GM12878 (cell line): ENCODE results near the gene CYP2S1. TPM values are rescaled to one million over a fixed set of nuclear protein-coding genes. Genes with fewer than 3 reads are reported as not detected.

Source experiments
- ATAC-seq: fragments of 200-7000 bp; cut with Tn5 transposase; 3 replicates; pipeline ENCODE4 v1.9.1; 2020; ENCODE audit warnings: mild to moderate bottlenecking, moderate library complexity
- BruUV-seq: library from RNA; stranded (reverse); fragments of 400-500 nt; replicated peaks from 2 replicates; lab custom pipeline; 2021; lab: Mats Ljungman, UMichigan
- CTCF ChIA-PET: fragments of 300-600 bp; sonication (Branson Sonifier 250); formaldehyde crosslinking; extraction: SDS; loops from one replicate; lab custom pipeline; 2021; ENCODE audit warnings: inconsistent platforms; lab: Yijun Ruan, JAX
- POLR2A ChIA-PET: fragments of 350-600 bp; formaldehyde crosslinking; extraction: SDS; loops from one replicate; lab custom pipeline; 2021; ENCODE audit warnings: inconsistent platforms; lab: Charles Lee
- RAD21 ChIA-PET: fragments of 300-600 bp; sonication (Branson Sonifier 250); formaldehyde crosslinking; loops from one replicate; lab custom pipeline; 2023; ENCODE audit warnings: antibody characterized with exemption; ENCODE audit not compliant: unreplicated experiment; lab: Charles Lee
- SMC1A ChIA-PET: fragments of 300-600 bp; sonication (Branson Sonifier 250); formaldehyde crosslinking; loops from one replicate; lab custom pipeline; 2023; ENCODE audit not compliant: unreplicated experiment, uncharacterized antibody; lab: Charles Lee
- DNase-seq: peaks from one replicate; pipeline ENCODE4 v3.0.0-alpha.2; 2011; ENCODE audit warnings: low read depth, low spot score
- FAIRE-seq: peaks from 3 replicates; lab custom pipeline; 2011; peaks lifted over from hg19 to GRCh38; lab: Jason Lieb, UNC
- H2AFZ ChIP-seq: 2 replicates; pipeline ENCODE4 v1.6.0; 2011; ENCODE audit warnings: low read depth, low read length, control low read depth; ENCODE audit not compliant: control insufficient read depth
- H3K27ac ChIP-seq: 2 replicates; pipeline ENCODE4 v1.5.1; 2011; ENCODE audit warnings: control low read depth; ENCODE audit not compliant: control insufficient read depth, insufficient read depth
- H3K27me3 ChIP-seq, 2 experiments: replicated peaks in 1 of 2; 2 replicates each; pipeline versions ENCODE4 v1.6.0 to v1.6.1; 2011; ENCODE audit warnings: low read length in 1 of 2; ENCODE audit not compliant: control insufficient read depth in 2 of 2, insufficient read depth in 2 of 2
- H3K36me3 ChIP-seq, 2 experiments: 2 replicates each; pipeline ENCODE4 v1.5.1; 2011; ENCODE audit warnings: low read length in 1 of 2; ENCODE audit not compliant: control insufficient read depth in 2 of 2, insufficient read depth in 2 of 2
- H3K4me1 ChIP-seq: 2 replicates; pipeline ENCODE4 v1.6.1; 2011; ENCODE audit warnings: mild to moderate bottlenecking, low read length, moderate library complexity, mixed read lengths; ENCODE audit not compliant: control insufficient read depth, insufficient read depth
- H3K4me2 ChIP-seq: 2 replicates; pipeline ENCODE4 v1.6.0; 2011; ENCODE audit warnings: control low read depth; ENCODE audit not compliant: control insufficient read depth, insufficient read depth
- H3K4me3 ChIP-seq: fragments of 200-600 bp; sonication (generic); 2 replicates; pipeline ENCODE4 v1.5.1; 2016
- H3K79me2 ChIP-seq: 2 replicates; pipeline ENCODE4 v1.6.0; 2011; ENCODE audit warnings: low read length; ENCODE audit not compliant: control insufficient read depth, insufficient read depth
- H3K9ac ChIP-seq: 2 replicates; pipeline ENCODE4 v1.8.0; 2011; ENCODE audit warnings: low read length, control low read depth, mixed read lengths; ENCODE audit not compliant: control insufficient read depth, insufficient read depth
- H3K9me3 ChIP-seq: replicated peaks from 3 replicates; pipeline ENCODE4 v1.5.1; 2011; ENCODE audit warnings: mild to moderate bottlenecking, low read length; ENCODE audit not compliant: control insufficient read depth, insufficient read depth
- H4K20me1 ChIP-seq: 2 replicates; pipeline ENCODE4 v1.6.0; 2011; ENCODE audit not compliant: control insufficient read depth, insufficient read depth
- CHD1 ChIP-seq: IDR thresholded peaks from 2 replicates; pipeline ENCODE4 v1.6.1; 2012; ENCODE audit warnings: low read depth, low read length, improper control_type of control experiment
- GATAD2B ChIP-seq: fragments of 450-650 bp; conservative IDR thresholded peaks from 2 replicates; pipeline ENCODE4 v1.6.1; 2017; ENCODE audit warnings: low read depth, mild to moderate bottlenecking, moderate library complexity
- IKZF1 ChIP-seq: fragments of 450-650 bp; conservative IDR thresholded peaks from 2 replicates; pipeline ENCODE4 v1.6.1; 2017; ENCODE audit warnings: antibody characterized with exemption, mild to moderate bottlenecking
- MYB ChIP-seq: fragments of 150-350 bp; IDR thresholded peaks from 2 replicates; pipeline ENCODE4 v1.6.1; 2014; ENCODE audit warnings: mild to moderate bottlenecking, low read depth, low read length, borderline replicate concordance
- NR2C2 ChIP-seq: IDR thresholded peaks from 2 replicates; pipeline ENCODE4 v1.6.1; 2011; ENCODE audit warnings: borderline replicate concordance, low read depth; ENCODE audit not compliant: control insufficient read depth, insufficient read length
- PML ChIP-seq: IDR thresholded peaks from 2 replicates; pipeline ENCODE4 v1.6.1; 2012; ENCODE audit warnings: low read length, inconsistent platforms
- POLR2A ChIP-seq: IDR thresholded peaks from 2 replicates; pipeline ENCODE4 v1.6.1; 2011; ENCODE audit warnings: low read depth, mild to moderate bottlenecking, low read length
- SPI1 ChIP-seq: IDR thresholded peaks from 2 replicates; pipeline ENCODE4 v1.6.1; 2011; ENCODE audit warnings: low read depth, mild to moderate bottlenecking, low read length, moderate library complexity, borderline replicate concordance; ENCODE audit not compliant: insufficient read depth
- ZNF24 ChIP-seq: fragments of 450-650 bp; IDR thresholded peaks from 2 replicates; pipeline ENCODE4 v1.6.1; 2017; ENCODE audit warnings: antibody characterized with exemption, mild to moderate bottlenecking
- ZNF622 ChIP-seq: fragments of 450-650 bp; IDR thresholded peaks from 2 replicates; pipeline ENCODE4 v1.6.1; 2017; ENCODE audit warnings: mild to moderate bottlenecking, inconsistent platforms
- ZSCAN29 ChIP-seq: fragments of 450-650 bp; IDR thresholded peaks from 2 replicates; pipeline ENCODE4 v1.6.1; 2017; ENCODE audit warnings: mild to moderate bottlenecking, moderate library complexity
- WGBS: methylation state at CpG from one replicate; pipeline ENCODE4 v1.1.6; 2016; ENCODE audit warnings: low lambda C conversion rate; ENCODE audit not compliant: insufficient replicate concordance, insufficient coverage; ENCODE audit errors: missing lambda C conversion rate; 5-methylcytosine and 5-hydroxymethylcytosine counted together
- in situ Hi-C: fragments of 300-500 bp; cut with MboI; formaldehyde crosslinking; loops from 9 replicates; pipeline ENCODE4 v1.14.3; 2018; ENCODE audit warnings: mixed read lengths
- intact Hi-C: fragments of 100-400 bp; cut with micrococcal nuclease; formaldehyde crosslinking; loops from one replicate; pipeline ENCODE4 v1.14.2; 2022; ENCODE audit not compliant: unreplicated experiment
- polyA plus RNA-seq, 11 experiments: library from polyadenylated mRNA; depleted of rRNA in 4 of 11; unstranded in 6 of 11; stranded (reverse) in 5 of 11; fragments of >200 nt; fragmentation: Nextera tagmentation in 4 of 11; fragmentation: Illumina TruSeq in 1 of 11; extraction: Ambion mirVana in 4 of 11; extraction: Trizol in 1 of 11; gene quantifications; 1 replicate in 1 of 11; 2 replicates in 10 of 11; pipeline versions ENCODE4 v1.2.1 to v1.2.3, GENCODE V29; 2011 to 2016; ENCODE audit warnings: inconsistent platforms in 2 of 11, missing spikeins in 2 of 11, low read depth in 1 of 11
- total RNA-seq, 4 experiments: library from RNA; depleted of rRNA in 3 of 4; stranded (reverse); fragments of >200 nt in 3 of 4; fragmentation: Illumina TruSeq in 1 of 4; extraction: Trizol in 1 of 4; gene quantifications; 2 replicates each; pipeline versions ENCODE4 v1.2.1 to v1.2.3, GENCODE V29; 2013 to 2021
- TF ChIP-seq, protein P1 (sequence below): fragments of 450-650 bp; IDR thresholded peaks from 2 replicates; pipeline ENCODE4 v1.6.1; 2016; ENCODE audit warnings: mild to moderate bottlenecking
- TF ChIP-seq, protein P2 (sequence below): IDR thresholded peaks from 2 replicates; pipeline ENCODE4 v1.6.1; 2012; ENCODE audit warnings: low read depth, low read length, improper control_type of control experiment

CYP2S1 gene
- total and polyA plus RNA-seq, 10 of the 15 experiments (the other 5 are each of a cell fraction or from before 2014, with no cell fraction given), result 0.03 to 0.28 (median 0.12) TPM; not detected in 2

DNA sequence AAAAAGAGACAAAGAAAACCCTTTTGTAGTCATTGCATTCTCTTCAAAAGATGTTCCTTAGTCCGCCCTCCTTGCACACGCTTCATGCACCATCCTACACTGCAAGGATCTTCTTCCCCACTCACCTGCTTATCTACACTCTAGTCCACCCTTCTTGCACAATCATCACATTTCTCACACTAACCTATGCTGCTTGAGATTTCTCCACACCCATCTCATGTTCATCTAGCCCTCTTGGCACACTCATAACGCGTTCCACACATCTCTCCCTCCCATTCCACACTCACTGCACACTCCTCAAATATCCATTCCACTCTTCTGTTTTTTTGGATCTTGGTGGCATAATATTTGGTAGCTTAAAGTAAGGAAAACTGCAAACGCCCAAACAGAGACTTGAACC, 48.8 kb downstream of the CYP2S1 start:
- Histone ChIP-seq H3K4me1 (no peaks in the 10 kb centered on the region), H3K27me3 (no peaks in the 10 kb centered on the region), H4K20me1 (no peaks in the 10 kb centered on the region), H2AFZ (no peak overlapping the region), H3K4me3 (no peak overlapping the region), H3K9ac (no peak overlapping the region), H3K36me3 (no peaks in the 10 kb centered on the region), H3K4me2 (no peak overlapping the region), H3K79me2 (no peaks in the 10 kb centered on the region), H3K27ac (no peak overlapping the region), H3K9me3 (no peaks in the 10 kb centered on the region)
- TF ChIP-seq POLR2A (no peak), ZSCAN29 (no peak), NR2C2 (no peak), CHD1 (no peak), ZNF24 (no peak), IKZF1 (no peak)
- TF ChIP-seq, protein P1, sequence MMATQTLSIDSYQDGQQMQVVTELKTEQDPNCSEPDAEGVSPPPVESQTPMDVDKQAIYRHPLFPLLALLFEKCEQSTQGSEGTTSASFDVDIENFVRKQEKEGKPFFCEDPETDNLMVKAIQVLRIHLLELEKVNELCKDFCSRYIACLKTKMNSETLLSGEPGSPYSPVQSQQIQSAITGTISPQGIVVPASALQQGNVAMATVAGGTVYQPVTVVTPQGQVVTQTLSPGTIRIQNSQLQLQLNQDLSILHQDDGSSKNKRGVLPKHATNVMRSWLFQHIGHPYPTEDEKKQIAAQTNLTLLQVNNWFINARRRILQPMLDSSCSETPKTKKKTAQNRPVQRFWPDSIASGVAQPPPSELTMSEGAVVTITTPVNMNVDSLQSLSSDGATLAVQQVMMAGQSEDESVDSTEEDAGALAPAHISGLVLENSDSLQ, result no peak
- intact Hi-C loops, result no loop called here
- BruUV-seq, result no TSS peak
- ChIA-PET POLR2A (interaction anchor here (0.6 to 0.7 kb wide), 2 partner anchors 179 to 998 kb away, joined by 3 to 4 read pairs; no protein-coding TSS in a partner anchor), SMC1A (no interaction called here), RAD21 (interaction anchor here (0.7 kb wide), 1 partner anchor 438 kb away, joined by 4 read pairs; no protein-coding TSS in a partner anchor), CTCF (interaction anchor here (0.6 kb wide), 1 partner anchor 312 kb away, joined by 3 read pairs; no protein-coding TSS in a partner anchor)
- 1% methylated on average over 5 of the region's 5 CpGs for WGBS
- in situ Hi-C loops, result no loop called here
- DNase-seq (no peak), ATAC-seq (no peak), FAIRE-seq (no peak)

DNA sequence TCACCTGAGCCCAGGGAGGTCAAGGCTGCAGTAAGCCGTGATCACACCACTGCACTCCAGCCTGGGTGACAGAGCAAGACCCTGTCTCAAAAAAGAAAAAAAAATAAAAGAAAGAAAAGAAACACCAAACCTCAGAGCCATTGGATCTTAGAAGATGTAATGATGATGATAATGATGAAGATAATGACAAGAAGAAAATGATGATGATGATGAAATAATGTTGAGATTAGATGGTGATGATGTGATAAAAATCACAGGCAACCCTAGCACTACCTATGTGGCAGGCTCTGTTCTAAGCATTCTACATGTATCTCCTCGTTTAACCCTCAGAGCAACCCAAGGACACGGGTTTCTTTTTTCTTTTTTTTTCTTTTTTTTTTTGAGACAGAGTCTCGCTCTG, 51.1 kb downstream of the CYP2S1 start:
- BruUV-seq, result no TSS peak
- Histone ChIP-seq H3K4me2 (no peak overlapping the region), H3K4me1 (no peaks in the 10 kb centered on the region), H3K27me3 (no peaks in the 10 kb centered on the region; a peak in 1 of 4 replicates), H2AFZ (no peak overlapping the region), H3K4me3 (no peak overlapping the region), H3K79me2 (no peaks in the 10 kb centered on the region), H3K27ac (no peak overlapping the region), H3K9ac (no peak overlapping the region), H4K20me1 (no peaks in the 10 kb centered on the region), H3K36me3 (no peaks in the 10 kb centered on the region), H3K9me3 (no peaks in the 10 kb centered on the region)
- ATAC-seq, result no peak
- FAIRE-seq, result no peak
- SMC1A ChIA-PET, result no interaction called here
- 13% methylated on average over 3 of the region's 4 CpGs for WGBS
- DNase-seq, result no peak
- CTCF ChIA-PET, result no interaction called here
- RAD21 ChIA-PET, result no interaction called here
- intact Hi-C loops, result no loop called here
- in situ Hi-C loops, result no loop called here
- POLR2A ChIA-PET, result no interaction called here
- TF ChIP-seq PML (no peak), GATAD2B (no peak), SPI1 (no peak), MYB (no peak), ZNF622 (no peak)
- TF ChIP-seq, protein P2, sequence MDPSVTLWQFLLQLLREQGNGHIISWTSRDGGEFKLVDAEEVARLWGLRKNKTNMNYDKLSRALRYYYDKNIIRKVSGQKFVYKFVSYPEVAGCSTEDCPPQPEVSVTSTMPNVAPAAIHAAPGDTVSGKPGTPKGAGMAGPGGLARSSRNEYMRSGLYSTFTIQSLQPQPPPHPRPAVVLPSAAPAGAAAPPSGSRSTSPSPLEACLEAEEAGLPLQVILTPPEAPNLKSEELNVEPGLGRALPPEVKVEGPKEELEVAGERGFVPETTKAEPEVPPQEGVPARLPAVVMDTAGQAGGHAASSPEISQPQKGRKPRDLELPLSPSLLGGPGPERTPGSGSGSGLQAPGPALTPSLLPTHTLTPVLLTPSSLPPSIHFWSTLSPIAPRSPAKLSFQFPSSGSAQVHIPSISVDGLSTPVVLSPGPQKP, result no peak
